Keratinocyte (primary cell): Measurements from ENCODE around the gene FARSB. TPM values are rescaled to one million over a fixed set of nuclear protein-coding genes. Genes with fewer than 3 reads are reported as not detected.

Experiments
- DNase-seq: peaks from one replicate; pipeline ENCODE4 v3.0.0-alpha.2; 2011; ENCODE audit warnings: low read depth, missing footprints, low spot score
- FAIRE-seq: peaks from 2 replicates; lab custom pipeline; 2011; peaks lifted over from hg19 to GRCh38; lab: Jason Lieb, UNC
- H2AFZ ChIP-seq: 2 replicates; pipeline ENCODE4 v1.6.0; 2012; ENCODE audit warnings: low read length, control low read depth, inconsistent platforms; ENCODE audit not compliant: control insufficient read depth
- H3K27ac ChIP-seq: 2 replicates; pipeline ENCODE4 v1.5.1; 2011; ENCODE audit warnings: low read length; ENCODE audit not compliant: control insufficient read depth, insufficient read depth
- H3K27me3 ChIP-seq: 3 replicates; pipeline ENCODE4 v1.6.0; 2011; ENCODE audit warnings: low read length; ENCODE audit not compliant: control insufficient read depth, insufficient read depth; ENCODE audit errors: extremely low read depth
- H3K36me3 ChIP-seq, 2 experiments: 2 replicates in 1 of 2; 3 replicates in 1 of 2; pipeline ENCODE4 v1.5.1; 2011; ENCODE audit warnings: low read length in 2 of 2, mild to moderate bottlenecking in 1 of 2; ENCODE audit not compliant: control insufficient read depth in 2 of 2, insufficient read depth in 2 of 2; ENCODE audit errors: extremely low read depth in 1 of 2
- H3K4me1 ChIP-seq: 3 replicates; pipeline ENCODE4 v1.5.1; 2011; ENCODE audit warnings: low read length; ENCODE audit not compliant: control insufficient read depth, insufficient read depth; ENCODE audit errors: extremely low read depth
- H3K4me2 ChIP-seq: 3 replicates; pipeline ENCODE4 v1.6.0; 2011; ENCODE audit warnings: low read depth, low read length; ENCODE audit not compliant: control insufficient read depth, insufficient read depth; ENCODE audit errors: extremely low read depth
- H3K4me3 ChIP-seq, 3 experiments: fragments of 200-600 bp in 1 of 3; sonication (generic) in 1 of 3; 2 replicates in 2 of 3; 3 replicates in 1 of 3; pipeline ENCODE4 v1.5.1; 2011 to 2016; ENCODE audit warnings: low read length in 3 of 3, mild to moderate bottlenecking in 3 of 3, control low read depth in 2 of 3, inconsistent platforms in 1 of 3, low read depth in 1 of 3, mixed read lengths in 1 of 3, mixed run types in 1 of 3, moderate library complexity in 1 of 3; ENCODE audit not compliant: control insufficient read depth in 2 of 3, insufficient read depth in 2 of 3; ENCODE audit errors: extremely low read depth in 1 of 3
- H3K79me2 ChIP-seq: 2 replicates; pipeline ENCODE4 v1.6.0; 2012; ENCODE audit warnings: low read length; ENCODE audit not compliant: control insufficient read depth, insufficient read depth
- H3K9ac ChIP-seq: 3 replicates; pipeline ENCODE4 v1.6.0; 2011; ENCODE audit warnings: low read length; ENCODE audit not compliant: control insufficient read depth, insufficient read depth; ENCODE audit errors: extremely low read depth
- H3K9me1 ChIP-seq: 3 replicates; pipeline ENCODE4 v1.6.0; 2011; ENCODE audit warnings: low read length; ENCODE audit not compliant: control insufficient read depth, insufficient read depth; ENCODE audit errors: extremely low read depth
- H3K9me3 ChIP-seq: 2 replicates; pipeline ENCODE4 v1.5.1; 2012; ENCODE audit warnings: low read depth, low read length; ENCODE audit not compliant: control insufficient read depth
- H4K20me1 ChIP-seq: 3 replicates; pipeline ENCODE4 v1.6.0; 2011; ENCODE audit warnings: low read length; ENCODE audit not compliant: control insufficient read depth, insufficient read depth; ENCODE audit errors: extremely low read depth
- EZH2 ChIP-seq: IDR thresholded peaks from one replicate; pipeline ENCODE4 v1.6.1; 2012; ENCODE audit warnings: inconsistent platforms, mild to moderate bottlenecking, low read length, moderate library complexity
- dilution Hi-C: fragments of 300-500 bp; cut with MboI; formaldehyde crosslinking; loops from one replicate; pipeline ENCODE4 v1.7.0; 2020; ENCODE audit warnings: low sequenced_read_pairs; ENCODE audit not compliant: extremely low pct_ligation_motif_present
- polyA plus RNA-seq, 5 experiments: library from polyadenylated mRNA; depleted of rRNA in 3 of 5; stranded (reverse) in 3 of 5; stranded (forward) in 1 of 5; unstranded in 1 of 5; fragments of >200 nt; gene quantifications; 1 replicate in 1 of 5; 2 replicates in 3 of 5; 3 replicates in 1 of 5; pipeline versions ENCODE4 v1.2.1 to v1.2.3, GENCODE V29; 2011 to 2012; ENCODE audit warnings: missing spikeins in 2 of 5, low read depth in 1 of 5, low replicate concordance in 1 of 5
- TF ChIP-seq, protein P1 (sequence below), 3 experiments: IDR thresholded peaks in 1 of 3; conservative IDR thresholded peaks in 1 of 3; optimal IDR thresholded peaks in 1 of 3; 2 replicates in 2 of 3; 3 replicates in 1 of 3; pipeline versions ENCODE3 to v1.5.1; 2011; ENCODE audit warnings: low read length in 3 of 3, mild to moderate bottlenecking in 3 of 3, moderate library complexity in 2 of 3, control low read depth in 1 of 3, inconsistent platforms in 1 of 3; ENCODE audit not compliant: insufficient read depth in 2 of 3; ENCODE audit errors: extremely low read depth in 1 of 3

Gene FARSB
- polyA plus RNA-seq, 1 donor (not counting 4 experiments of a cell fraction or from before 2014, with no cell fraction given) = 68.8 TPM

DNA sequence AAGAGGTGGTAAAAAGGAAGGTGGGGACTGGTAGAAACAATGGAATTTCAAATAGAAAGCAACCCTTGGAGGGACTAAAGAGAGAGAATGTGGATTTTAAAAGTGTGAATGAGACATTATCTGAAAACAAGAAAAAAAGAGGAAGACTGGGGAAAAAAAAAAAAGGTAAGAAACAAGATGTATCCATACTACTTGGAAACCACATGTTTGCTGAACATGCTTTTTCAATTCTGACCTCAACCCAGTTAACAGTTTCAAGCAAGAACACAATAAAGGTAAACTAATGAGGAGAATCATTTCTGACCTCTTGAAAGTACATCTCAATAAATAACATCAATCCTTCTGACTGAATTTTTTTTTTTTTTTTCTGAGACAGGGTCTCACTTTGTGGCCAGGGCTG is 2.6 kb downstream of the FARSB start:
- Histone ChIP-seq H4K20me1 (peaks cover 6% of the 10 kb centered on the region), H3K9me1 (no peaks in the 10 kb centered on the region), H3K4me2 (peak overlapping the region; percentile 96), H3K36me3 (peaks cover 5 to 13% of the 10 kb centered on the region in 2 experiments), H3K4me3 (peak overlapping the region in 2 of 3 experiments; percentile 33 to 40), H3K4me1 (peaks cover 28% of the 10 kb centered on the region), H3K27me3 (no peaks in the 10 kb centered on the region), H2AFZ (no peak overlapping the region), H3K79me2 (peaks cover 68% of the 10 kb centered on the region), H3K27ac (peak overlapping the region; percentile 87), H3K9ac (peak overlapping the region; percentile 10), H3K9me3 (no peaks in the 10 kb centered on the region)
- TF ChIP-seq, protein P1, sequence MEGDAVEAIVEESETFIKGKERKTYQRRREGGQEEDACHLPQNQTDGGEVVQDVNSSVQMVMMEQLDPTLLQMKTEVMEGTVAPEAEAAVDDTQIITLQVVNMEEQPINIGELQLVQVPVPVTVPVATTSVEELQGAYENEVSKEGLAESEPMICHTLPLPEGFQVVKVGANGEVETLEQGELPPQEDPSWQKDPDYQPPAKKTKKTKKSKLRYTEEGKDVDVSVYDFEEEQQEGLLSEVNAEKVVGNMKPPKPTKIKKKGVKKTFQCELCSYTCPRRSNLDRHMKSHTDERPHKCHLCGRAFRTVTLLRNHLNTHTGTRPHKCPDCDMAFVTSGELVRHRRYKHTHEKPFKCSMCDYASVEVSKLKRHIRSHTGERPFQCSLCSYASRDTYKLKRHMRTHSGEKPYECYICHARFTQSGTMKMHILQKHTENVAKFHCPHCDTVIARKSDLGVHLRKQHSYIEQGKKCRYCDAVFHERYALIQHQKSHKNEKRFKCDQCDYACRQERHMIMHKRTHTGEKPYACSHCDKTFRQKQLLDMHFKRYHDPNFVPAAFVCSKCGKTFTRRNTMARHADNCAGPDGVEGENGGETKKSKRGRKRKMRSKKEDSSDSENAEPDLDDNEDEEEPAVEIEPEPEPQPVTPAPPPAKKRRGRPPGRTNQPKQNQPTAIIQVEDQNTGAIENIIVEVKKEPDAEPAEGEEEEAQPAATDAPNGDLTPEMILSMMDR (optimal IDR thresholded peaks at IDR 0.05 in 1 of 3, IDR thresholded peaks at IDR 0.05 in 1 of 3, conservative IDR thresholded peaks at IDR 0.05 in 1 of 3; ENCODE audit: extremely low read depth in 1 of 3, insufficient read depth in 2 of 3, low read length in 3 of 3) = no peak
- TF ChIP-seq EZH2 = no peak
- FAIRE-seq = no peak
- DNase-seq = no peak
- dilution Hi-C loops = no loop called here

DNA sequence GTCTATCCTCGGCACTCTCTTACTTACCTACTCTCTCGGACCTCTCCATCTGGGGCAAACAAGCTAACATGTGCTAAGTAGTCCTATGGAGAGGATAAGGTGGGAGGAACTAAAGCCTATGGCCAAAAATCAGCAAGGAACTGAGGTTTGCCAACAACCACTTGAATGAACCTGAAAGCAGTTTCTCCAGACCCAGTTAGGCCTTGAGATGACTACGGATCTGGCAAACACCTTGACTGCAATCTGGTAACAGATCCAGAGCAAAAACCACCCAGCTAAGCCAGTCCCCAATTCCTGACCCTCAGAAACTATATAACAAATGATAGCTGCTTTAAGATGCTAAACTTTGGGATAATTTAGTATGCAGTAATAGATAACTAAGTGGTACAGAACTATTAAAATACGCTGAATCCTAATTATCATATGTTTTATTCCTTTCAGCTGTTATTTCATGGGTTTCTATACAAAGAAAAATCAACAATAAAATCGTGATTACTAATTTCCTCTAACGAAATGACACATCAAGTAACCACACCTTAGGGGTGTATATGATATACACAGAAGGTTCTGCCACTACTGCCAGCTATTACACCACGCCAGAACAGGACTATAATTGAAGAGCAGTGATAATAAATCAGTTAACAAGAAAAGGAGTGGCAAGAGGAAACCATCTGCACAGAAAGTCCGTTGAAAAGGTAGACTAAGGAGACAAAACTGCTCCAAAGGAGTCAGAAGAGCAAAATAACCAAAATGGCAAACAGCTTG is 3.2 kb downstream of the FARSB start:
- Histone ChIP-seq H3K36me3 (peaks cover 7 to 15% of the 10 kb centered on the region in 2 experiments), H3K27ac (peak overlapping the region; percentile 87), H3K4me3 (peak overlapping the region in 2 of 3 experiments; percentile 33 to 40), H3K4me1 (peaks cover 28% of the 10 kb centered on the region), H3K4me2 (peak overlapping the region; percentile 96), H2AFZ (no peak overlapping the region), H3K27me3 (no peaks in the 10 kb centered on the region), H3K9me3 (no peaks in the 10 kb centered on the region), H3K9ac (peak overlapping the region; percentile 10), H3K9me1 (no peaks in the 10 kb centered on the region), H4K20me1 (peaks cover 6% of the 10 kb centered on the region), H3K79me2 (peaks cover 71% of the 10 kb centered on the region)
- FAIRE-seq (peak; percentile 62), DNase-seq (no peak)
- TF ChIP-seq, protein P1 (optimal IDR thresholded peaks at IDR 0.05 in 1 of 3, IDR thresholded peaks at IDR 0.05 in 1 of 3, conservative IDR thresholded peaks at IDR 0.05 in 1 of 3; ENCODE audit: extremely low read depth in 1 of 3, insufficient read depth in 2 of 3, low read length in 3 of 3) = no peak
- no peak for TF ChIP-seq EZH2
- dilution Hi-C loops = no loop called here
